GM21825 (cell line): Measurements from ENCODE around the gene CD274.
"Not testable (repeated sequence)": the region's sequence is repeated elsewhere in the genome, so short reads cannot be mapped to it uniquely, and the experiment has no call there.

Experiments used
- ATAC-seq: cut with Tn5 transposase; IDR thresholded peaks from one replicate; pipeline ENCODE4 v1.9.1; 2021; ENCODE audit warnings: mild to moderate bottlenecking, moderate library complexity; ENCODE audit not compliant: unreplicated experiment

Gene CD274

GRCh38 chr9:5450359-5451091 is at the start of gene CD274:
TSS of gene CD274 (plus strand) at chr9:5450542. CDS start at chr9:5456114, 5,572 bp downstream.
- ATAC-seq: peak; percentile 64

GRCh38 chr9:5402217-5402616 is 48.1 kb upstream of the CD274 start:
- no peak for ATAC-seq

- ATAC-seq: no peak
These were observed 41.7 kb upstream of the CD274 start for GRCh38 chr9:5408596-5408995.

GRCh38 chr9:5416953-5417352 is 33.4 kb upstream of the CD274 start:
- no peak for ATAC-seq

GRCh38 chr9:5418481-5418880 is 31.9 kb upstream of the CD274 start:
- no peak for ATAC-seq

- no peak for ATAC-seq
These were observed 30.4 kb upstream of the CD274 start for GRCh38 chr9:5419987-5420386.

- ATAC-seq: no peak
These were observed 29.2 kb upstream of the CD274 start for GRCh38 chr9:5421163-5421562.

- no peak for ATAC-seq
These were observed 28.1 kb upstream of the CD274 start for GRCh38 chr9:5422276-5422675.

- no peak for ATAC-seq
These were observed 25.2 kb upstream of the CD274 start for GRCh38 chr9:5425006-5425628.

GRCh38 chr9:5427005-5427404 is 23.3 kb upstream of the CD274 start:
- no peak for ATAC-seq

- no peak for ATAC-seq
These were observed 22.2 kb upstream of the CD274 start for GRCh38 chr9:5428172-5428571.

GRCh38 chr9:5428794-5429528 is 21.4 kb upstream of the CD274 start:
- no peak for ATAC-seq

GRCh38 chr9:5429873-5430564 is 20.3 kb upstream of the CD274 start:
- no peak for ATAC-seq

- no peak for ATAC-seq
These were observed 19.4 kb upstream of the CD274 start for GRCh38 chr9:5430912-5431311.

GRCh38 chr9:5432890-5433289 is 17.5 kb upstream of the CD274 start:
- not testable (repeated sequence) for ATAC-seq

GRCh38 chr9:5433328-5433727 is 17.0 kb upstream of the CD274 start:
- ATAC-seq: not testable (repeated sequence)

- not testable (repeated sequence) for ATAC-seq
These were observed 16.2 kb upstream of the CD274 start for GRCh38 chr9:5433841-5434810.

- no peak for ATAC-seq
These were observed 14.4 kb upstream of the CD274 start for GRCh38 chr9:5435912-5436311.

- ATAC-seq: no peak
These were observed 13.9 kb upstream of the CD274 start for GRCh38 chr9:5436441-5436840.
